OCI-M2 (cell line): ENCODE results near the gene SFTPB.
"Not testable (repeated sequence)": the region's sequence is repeated elsewhere in the genome, so short reads cannot be mapped to it uniquely, and the experiment has no call there.

Experiments used
- DNase-seq: peaks from one replicate; lab custom pipeline; 2025; ENCODE audit not compliant: unreplicated experiment; lab: John Stamatoyannopoulos, UW

Gene SFTPB

GRCh38 chr2:85678377-85678776 lies 10.4 kb upstream of the SFTPB start:
- no peak for DNase-seq

GRCh38 chr2:85675866-85676548 lies 8.0 kb upstream of the SFTPB start:
- no peak for DNase-seq

- no peak for DNase-seq
Measured at GRCh38 chr2:85675427-85675826, 7.4 kb upstream of the SFTPB start.

- DNase-seq = no peak
Measured at GRCh38 chr2:85674417-85674816, 6.4 kb upstream of the SFTPB start.

GRCh38 chr2:85673716-85674375 lies 5.8 kb upstream of the SFTPB start:
- no peak for DNase-seq

- DNase-seq = no peak
Measured at GRCh38 chr2:85672456-85672855, 4.5 kb upstream of the SFTPB start.

- DNase-seq = not testable (repeated sequence)
Measured at GRCh38 chr2:85670416-85670815, 2.4 kb upstream of the SFTPB start.

GRCh38 chr2:85669549-85669948 lies 1.6 kb upstream of the SFTPB start:
- no peak for DNase-seq

GRCh38 chr2:85668857-85669142 lies 801 bp upstream of the SFTPB start:
- DNase-seq = no peak

GRCh38 chr2:85667561-85668008 lies 414 bp downstream of the SFTPB start:
- no peak for DNase-seq

- no peak for DNase-seq
Measured at GRCh38 chr2:85666435-85667316, 1.3 kb downstream of the SFTPB start.

GRCh38 chr2:85666016-85666415 lies 2.0 kb downstream of the SFTPB start:
- DNase-seq = no peak

GRCh38 chr2:85665264-85665937 lies 2.6 kb downstream of the SFTPB start:
- no peak for DNase-seq

- DNase-seq = no peak
Measured at GRCh38 chr2:85663594-85664565, 4.1 kb downstream of the SFTPB start.

- no peak for DNase-seq
Measured at GRCh38 chr2:85662899-85663593, 5.0 kb downstream of the SFTPB start.

GRCh38 chr2:85661139-85661858 lies 6.7 kb downstream of the SFTPB start:
- no peak for DNase-seq

- no peak for DNase-seq
Measured at GRCh38 chr2:85660725-85661124, 7.3 kb downstream of the SFTPB start.

GRCh38 chr2:85660301-85660700 lies 7.7 kb downstream of the SFTPB start:
- DNase-seq = not testable (repeated sequence)
